Measurements from ENCODE around the gene CTU1. TPM values are rescaled to one million over a fixed set of nuclear protein-coding genes. Genes with fewer than 3 reads are reported as not detected.

Gene CTU1
- total RNA-seq, 1 donor from 2014 or later = 7.8 TPM

- DNase-seq (ENCODE audit: low read depth) = no peak
Measured at GRCh38 chr19:51103926-51104341, 4.3 kb downstream of the CTU1 start.

- no peak for DNase-seq (ENCODE audit: low read depth)
Measured at GRCh38 chr19:51102991-51103390, 5.2 kb downstream of the CTU1 start.

- DNase-seq (ENCODE audit: low read depth) = no peak
Measured at GRCh38 chr19:51101171-51101865, 6.9 kb downstream of the CTU1 start.

GRCh38 chr19:51100601-51101000 is 7.6 kb downstream of the CTU1 start:
- no peak for DNase-seq (ENCODE audit: low read depth)

GRCh38 chr19:51099047-51099382 is 9.2 kb downstream of the CTU1 start:
- no peak for DNase-seq (ENCODE audit: low read depth)

GRCh38 chr19:51098365-51099046 is 9.7 kb downstream of the CTU1 start:
- DNase-seq (ENCODE audit: low read depth) = no peak

- DNase-seq (ENCODE audit: low read depth) = no peak
Measured at GRCh38 chr19:51097796-51098195, 10.4 kb downstream of the CTU1 start.

GRCh38 chr19:51097166-51097738 is 11.0 kb downstream of the CTU1 start:
- peak; percentile 21 for DNase-seq (ENCODE audit: low read depth)

GRCh38 chr19:51096473-51097165 is 11.6 kb downstream of the CTU1 start:
- DNase-seq (ENCODE audit: low read depth) = no peak

- DNase-seq (ENCODE audit: low read depth) = no peak
Measured at GRCh38 chr19:51094696-51095279, 13.4 kb downstream of the CTU1 start.

- DNase-seq (ENCODE audit: low read depth) = no peak
Measured at GRCh38 chr19:51093510-51094345, 14.5 kb downstream of the CTU1 start.

GRCh38 chr19:51093101-51093500 is 15.1 kb downstream of the CTU1 start:
- no peak for DNase-seq (ENCODE audit: low read depth)

GRCh38 chr19:51091895-51092873 is 16.0 kb downstream of the CTU1 start:
- DNase-seq (ENCODE audit: low read depth) = no peak

- no peak for DNase-seq (ENCODE audit: low read depth)
Measured at GRCh38 chr19:51091126-51091525, 17.1 kb downstream of the CTU1 start.

GRCh38 chr19:51090471-51090870 is 17.7 kb downstream of the CTU1 start:
- no peak for DNase-seq (ENCODE audit: low read depth)

GRCh38 chr19:51089786-51090185 is 18.4 kb downstream of the CTU1 start:
- DNase-seq (ENCODE audit: low read depth) = no peak

GRCh38 chr19:51086153-51086850 is 21.9 kb downstream of the CTU1 start:
- no peak for DNase-seq (ENCODE audit: low read depth)

- no peak for DNase-seq (ENCODE audit: low read depth)
Measured at GRCh38 chr19:51084505-51084904, 23.7 kb downstream of the CTU1 start.

GRCh38 chr19:51083783-51084182 is 24.4 kb downstream of the CTU1 start:
- no peak for DNase-seq (ENCODE audit: low read depth)

GRCh38 chr19:51083181-51083580 is 25.0 kb downstream of the CTU1 start:
- DNase-seq (ENCODE audit: low read depth) = no peak
